Right cardiac atrium (tissue), 5 donors: ENCODE measurements around the gene LNX1. TPM values are rescaled to one million over a fixed set of nuclear protein-coding genes. Genes with fewer than 3 reads are reported as not detected.
A peak's percentile ranks its signal among the peaks of the same experiment; 100 is the strongest.

Experiments used
- ATAC-seq, 2 donors: fragments of 200-7000 bp; cut with Tn5 transposase; one replicate each; pipeline versions ENCODE4 v1.8.0 to v1.9.1; 2020; ENCODE audit warnings: moderate library complexity in 2 of 2, mild to moderate bottlenecking in 1 of 2
- DNase-seq, 3 donors: peaks; one replicate each; pipeline ENCODE4 v3.0.0-alpha.2; 2020
- H3K27ac ChIP-seq: one replicate; pipeline ENCODE4 v1.5.1; 2013; ENCODE audit warnings: mild to moderate bottlenecking, low read length, control low read depth, moderate library complexity
- H3K27me3 ChIP-seq: one replicate; pipeline ENCODE4 v1.6.1; 2013; ENCODE audit not compliant: control insufficient read depth, insufficient read depth
- H3K4me1 ChIP-seq: one replicate; pipeline ENCODE4 v1.6.1; 2013; ENCODE audit warnings: low read length; ENCODE audit not compliant: control insufficient read depth, insufficient read depth
- H3K4me3 ChIP-seq: one replicate; pipeline ENCODE4 v1.5.1; 2013; ENCODE audit warnings: low read length, control low read depth
- H3K9me3 ChIP-seq: one replicate; pipeline ENCODE4 v1.6.1; 2013; ENCODE audit warnings: low read length; ENCODE audit not compliant: control insufficient read depth
- WGBS: extraction: QIAGEN DNeasy Blood & Tissue Kit; methylation state at CpG from one replicate; pipeline ENCODE4 v1.1.7; 2013; 5-methylcytosine and 5-hydroxymethylcytosine counted together
- intact Hi-C, 4 donors: fragments of 100-400 bp; cut with DNase I; formaldehyde crosslinking; loops; one replicate each; pipeline versions ENCODE4 v1.11.0 to v1.14.0; 2022 to 2023
- polyA plus RNA-seq: library from polyadenylated mRNA; stranded (reverse); fragments of 200-250 nt; gene quantifications from one replicate; pipeline ENCODE4 v1.2.3, GENCODE V29; 2013
- total RNA-seq, 4 donors: library from RNA; stranded (reverse); fragmentation: NEBNext Ultra II Directional; extraction: Animal tissue kit (Norgen Biotek cat#: 25700); gene quantifications; one replicate each; pipeline ENCODE4 v1.2.1, GENCODE V29; 2021
- donor health status: healthy with polysubstance abuse.
- donor health status: DM: no; HTN: yes; CAD: no.
- donor health status: DM: no; HTN: no; CAD: no.
- donor health status: DM: no; HTN: yes; CAD: no; lungs with severe emphysema.
- donor health status: DM: yes; HTN: yes; CAD: no.

LNX1 gene
- total and polyA plus RNA-seq, 5 donors, result 4.4 to 11.5 (median 6.8) TPM

- DNase-seq (no peak), ATAC-seq (no peak)
- H3K27ac ChIP-seq, result no peak overlapping the region
- WGBS, result 92% methylated on average over 3 of the region's 3 CpGs
- no peaks in the 10 kb centered on the region for H3K9me3 ChIP-seq
- H3K4me1 ChIP-seq, result peaks cover 4% of the 10 kb centered on the region
- intact Hi-C loops, result no loop called here
- no peaks in the 10 kb centered on the region for H3K27me3 ChIP-seq
- H3K4me3 ChIP-seq, result no peak overlapping the region
Observed at GRCh38 chr4:53535567-53535966, 55.7 kb downstream of the LNX1 start.

DNA sequence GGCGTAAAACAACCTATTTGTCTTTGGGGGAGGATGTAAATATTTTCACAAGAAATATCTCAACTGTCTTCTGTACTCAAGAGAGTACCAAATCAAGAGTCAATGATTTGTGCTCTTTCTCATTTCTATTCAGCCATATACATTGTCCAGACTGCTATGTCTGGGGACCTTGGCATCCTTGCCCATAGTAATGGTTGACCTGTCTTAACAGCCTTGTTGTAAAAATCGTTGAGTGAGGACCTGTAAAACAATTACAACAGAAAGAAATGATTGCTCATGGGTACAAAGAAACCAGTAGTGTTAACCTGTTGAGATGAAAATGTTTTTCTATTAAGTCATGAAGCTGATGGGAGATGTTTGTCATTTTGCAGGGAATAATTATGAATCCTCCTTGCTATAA is 56.6 kb downstream of the LNX1 start:
- DNase-seq (no peak), ATAC-seq (no peak)
- no peak overlapping the region for H3K27ac ChIP-seq
- intact Hi-C loops, result no loop called here
- no peak overlapping the region for H3K4me3 ChIP-seq
- H3K9me3 ChIP-seq, result no peaks in the 10 kb centered on the region
- H3K4me1 ChIP-seq, result peaks cover 4% of the 10 kb centered on the region
- WGBS, result 89% methylated on average over 2 of the region's 2 CpGs
- H3K27me3 ChIP-seq, result no peaks in the 10 kb centered on the region

GRCh38 chr4:53532521-53532920 is 58.8 kb downstream of the LNX1 start:
- ATAC-seq, result no peak
- DNase-seq, result no peak
- intact Hi-C loops, result no loop called here
- no peaks in the 10 kb centered on the region for H3K27me3 ChIP-seq
- WGBS, result 89% methylated on average over 1 of the region's 1 CpG
- no peak overlapping the region for H3K27ac ChIP-seq
- no peaks in the 10 kb centered on the region for H3K4me1 ChIP-seq
- H3K4me3 ChIP-seq, result no peak overlapping the region
- no peaks in the 10 kb centered on the region for H3K9me3 ChIP-seq

GRCh38 chr4:53531585-53532224 is 59.6 kb downstream of the LNX1 start:
- 77% methylated on average over 5 of the region's 5 CpGs for WGBS
- ATAC-seq, result no peak
- Histone ChIP-seq H3K27me3 (no peaks in the 10 kb centered on the region), H3K27ac (no peak overlapping the region), H3K9me3 (no peaks in the 10 kb centered on the region), H3K4me3 (no peak overlapping the region), H3K4me1 (no peaks in the 10 kb centered on the region)
- intact Hi-C loops, result no loop called here
- DNase-seq, result no peak

DNA sequence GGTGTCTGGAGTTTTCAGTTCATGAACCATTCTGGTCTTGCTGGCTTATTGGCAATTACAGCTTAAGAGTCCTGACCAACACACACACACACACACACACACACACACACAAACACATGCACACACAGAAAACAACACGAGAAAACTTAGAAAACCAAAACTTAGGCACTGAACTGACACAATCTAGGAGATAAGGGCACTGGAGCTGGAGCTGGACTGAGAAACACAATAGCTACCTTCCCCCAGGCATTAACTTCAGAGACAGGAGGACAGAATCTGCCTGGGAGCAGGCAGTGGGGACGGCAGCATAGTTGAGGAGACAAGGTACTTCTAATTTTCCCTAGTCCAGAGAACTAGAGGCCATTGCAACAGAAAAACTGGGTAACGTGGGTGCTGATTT is 62.3 kb downstream of the LNX1 start:
- no peak for DNase-seq
- Histone ChIP-seq H3K4me1 (no peaks in the 10 kb centered on the region), H3K27me3 (no peaks in the 10 kb centered on the region), H3K9me3 (no peaks in the 10 kb centered on the region), H3K27ac (no peak overlapping the region), H3K4me3 (no peak overlapping the region)
- 85% methylated on average over 3 of the region's 3 CpGs for WGBS
- no peak for ATAC-seq
- intact Hi-C loops, result no loop called here

- intact Hi-C loops, result no loop called here
- 96% methylated on average over 4 of the region's 4 CpGs for WGBS
- Histone ChIP-seq H3K4me3 (no peak overlapping the region), H3K4me1 (no peaks in the 10 kb centered on the region), H3K27ac (no peak overlapping the region), H3K27me3 (no peaks in the 10 kb centered on the region), H3K9me3 (no peaks in the 10 kb centered on the region)
- ATAC-seq (no peak), DNase-seq (no peak)
Observed at GRCh38 chr4:53527930-53528329, 63.4 kb downstream of the LNX1 start.

DNA sequence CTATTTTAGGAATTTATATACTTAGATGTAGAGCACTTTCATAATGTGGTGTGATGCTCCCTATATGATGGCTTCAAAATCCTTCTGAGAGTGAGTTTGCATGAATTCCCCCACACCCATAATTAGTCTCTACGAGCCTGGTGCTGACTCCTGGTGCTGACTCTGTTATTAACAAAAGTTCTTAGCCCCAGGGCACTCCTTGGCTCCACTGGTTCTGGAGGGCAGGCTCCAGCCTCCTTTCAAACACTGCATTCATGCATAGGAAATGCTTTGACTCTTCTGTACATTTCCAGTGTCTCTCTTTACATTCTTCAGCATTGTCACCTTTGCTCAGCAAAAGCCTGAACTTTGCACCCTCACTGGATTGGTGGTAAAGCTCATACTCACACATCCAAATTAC is 64.0 kb downstream of the LNX1 start:
- DNase-seq, result no peak
- H3K4me3 ChIP-seq, result no peak overlapping the region
- H3K4me1 ChIP-seq, result no peaks in the 10 kb centered on the region
- WGBS, result 67% methylated on average over 1 of the region's 1 CpG
- no peak for ATAC-seq
- intact Hi-C loops, result no loop called here
- H3K27ac ChIP-seq, result no peak overlapping the region
- no peaks in the 10 kb centered on the region for H3K9me3 ChIP-seq
- H3K27me3 ChIP-seq, result no peaks in the 10 kb centered on the region

GRCh38 chr4:53522334-53522733 is 69.0 kb downstream of the LNX1 start:
- ATAC-seq (no peak), DNase-seq (no peak)
- Histone ChIP-seq H3K4me3 (no peak overlapping the region), H3K4me1 (peaks cover 3% of the 10 kb centered on the region), H3K27me3 (no peaks in the 10 kb centered on the region), H3K27ac (no peak overlapping the region), H3K9me3 (no peaks in the 10 kb centered on the region)
- intact Hi-C loops, result no loop called here

- Histone ChIP-seq H3K4me3 (no peak overlapping the region), H3K27me3 (no peaks in the 10 kb centered on the region), H3K4me1 (peaks cover 3% of the 10 kb centered on the region), H3K27ac (no peak overlapping the region), H3K9me3 (no peaks in the 10 kb centered on the region)
- intact Hi-C loops, result no loop called here
- no peak for ATAC-seq
- DNase-seq, result no peak
- 50% methylated on average over 6 of the region's 6 CpGs for WGBS
Observed at GRCh38 chr4:53520116-53520515, 71.2 kb downstream of the LNX1 start.

DNA sequence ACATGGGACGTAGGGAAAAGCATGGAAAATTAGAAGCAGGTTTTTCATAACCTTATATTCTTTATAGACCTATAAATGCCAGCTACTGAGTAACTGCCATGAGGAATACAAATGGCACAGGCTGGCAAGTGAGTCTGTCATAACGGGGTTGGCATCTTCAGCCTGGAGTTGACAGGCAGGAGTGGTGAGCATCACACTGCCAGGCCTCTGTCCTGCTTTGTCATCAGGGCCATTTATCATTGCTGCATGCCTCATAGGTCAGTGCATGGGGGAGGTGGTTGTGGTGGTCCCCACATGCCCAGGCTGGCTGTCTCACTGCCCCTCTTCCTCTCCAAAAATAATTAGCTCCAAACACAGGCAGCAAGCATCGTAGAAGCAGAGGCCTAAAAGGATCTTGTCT is 72.5 kb downstream of the LNX1 start:
- 74% methylated on average over 3 of the region's 3 CpGs for WGBS
- DNase-seq (no peak), ATAC-seq (peak in 1 of 2 donors; percentile 44)
- peaks cover 3% of the 10 kb centered on the region for H3K4me1 ChIP-seq
- no peaks in the 10 kb centered on the region for H3K27me3 ChIP-seq
- intact Hi-C loops, result no loop called here
- no peaks in the 10 kb centered on the region for H3K9me3 ChIP-seq
- no peak overlapping the region for H3K27ac ChIP-seq
- H3K4me3 ChIP-seq, result no peak overlapping the region

DNA sequence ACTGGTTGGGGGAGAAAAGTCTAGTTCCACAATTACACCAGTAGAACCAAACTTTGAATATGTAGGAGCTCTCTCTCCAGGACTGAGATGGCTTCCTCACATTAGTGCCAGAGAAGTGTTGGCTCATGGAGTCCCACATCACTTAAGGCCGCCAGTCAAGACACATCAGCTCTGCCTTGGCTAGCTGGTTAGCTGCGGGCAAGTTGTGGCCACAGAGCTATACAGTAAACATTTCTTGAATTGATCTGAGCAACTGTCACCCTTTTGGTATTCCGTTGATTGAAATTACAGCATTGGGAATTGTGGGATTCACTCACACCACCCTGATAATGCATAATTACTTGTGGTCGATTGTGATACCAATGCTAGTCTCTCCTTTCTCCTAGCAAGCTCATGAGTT is 76.2 kb downstream of the LNX1 start:
- Histone ChIP-seq H3K9me3 (no peaks in the 10 kb centered on the region), H3K4me3 (no peak overlapping the region), H3K27me3 (no peaks in the 10 kb centered on the region), H3K27ac (no peak overlapping the region), H3K4me1 (peaks cover 3% of the 10 kb centered on the region)
- no peak for DNase-seq
- WGBS, result 97% methylated on average over 4 of the region's 4 CpGs
- intact Hi-C loops, result no loop called here
- ATAC-seq, result no peak

DNA sequence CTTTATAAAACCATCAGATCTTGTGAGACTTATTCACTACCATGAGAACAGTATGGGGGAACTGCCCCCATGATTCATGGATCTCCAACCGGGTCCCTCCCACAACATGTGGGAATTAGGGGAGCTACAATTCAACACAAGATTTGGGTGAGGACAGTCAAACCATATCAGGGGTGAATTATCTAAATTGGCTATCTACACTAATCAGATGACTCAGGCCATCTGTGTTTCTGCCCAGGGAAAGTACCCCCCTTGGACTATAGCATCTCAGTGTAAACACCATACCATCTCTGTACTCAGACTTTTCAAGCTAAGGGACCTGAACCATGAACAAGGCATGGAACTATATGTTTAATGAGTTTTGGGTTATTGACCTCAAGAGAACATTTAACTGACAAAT is 76.8 kb downstream of the LNX1 start:
- WGBS, result 0% methylated on average over 1 of the region's 1 CpG

More for the DNA sequence above, 76.8 kb downstream of the LNX1 start:
- Histone ChIP-seq H3K9me3 (no peaks in the 10 kb centered on the region), H3K4me1 (peaks cover 3% of the 10 kb centered on the region), H3K27me3 (no peaks in the 10 kb centered on the region), H3K27ac (no peak overlapping the region), H3K4me3 (no peak overlapping the region)
- intact Hi-C loops, result no loop called here
- ATAC-seq (no peak), DNase-seq (no peak)
